ENCODE data around the gene SHROOM2. TPM values are rescaled to one million over a fixed set of nuclear protein-coding genes. Genes with fewer than 3 reads are reported as not detected.

SHROOM2 gene
- total RNA-seq, 1 experiment from 2014 or later = 14.2 TPM

GRCh38 chrX:9788911-9789310 is 2.7 kb downstream of the SHROOM2 start:
- H3K9me3 ChIP-seq = no peaks in the 10 kb centered on the region
- CTCF ChIA-PET = no interaction called here
- no peaks in the 10 kb centered on the region; the same call in 1 of the 2 replicates for H3K36me3 ChIP-seq (ENCODE audit: control insufficient read depth, insufficient read depth, low read length)
- no peaks in the 10 kb centered on the region for H3K27me3 ChIP-seq (replicated peaks; ENCODE audit: control insufficient read depth, insufficient read depth, low read length)
- TF ChIP-seq, protein P1, sequence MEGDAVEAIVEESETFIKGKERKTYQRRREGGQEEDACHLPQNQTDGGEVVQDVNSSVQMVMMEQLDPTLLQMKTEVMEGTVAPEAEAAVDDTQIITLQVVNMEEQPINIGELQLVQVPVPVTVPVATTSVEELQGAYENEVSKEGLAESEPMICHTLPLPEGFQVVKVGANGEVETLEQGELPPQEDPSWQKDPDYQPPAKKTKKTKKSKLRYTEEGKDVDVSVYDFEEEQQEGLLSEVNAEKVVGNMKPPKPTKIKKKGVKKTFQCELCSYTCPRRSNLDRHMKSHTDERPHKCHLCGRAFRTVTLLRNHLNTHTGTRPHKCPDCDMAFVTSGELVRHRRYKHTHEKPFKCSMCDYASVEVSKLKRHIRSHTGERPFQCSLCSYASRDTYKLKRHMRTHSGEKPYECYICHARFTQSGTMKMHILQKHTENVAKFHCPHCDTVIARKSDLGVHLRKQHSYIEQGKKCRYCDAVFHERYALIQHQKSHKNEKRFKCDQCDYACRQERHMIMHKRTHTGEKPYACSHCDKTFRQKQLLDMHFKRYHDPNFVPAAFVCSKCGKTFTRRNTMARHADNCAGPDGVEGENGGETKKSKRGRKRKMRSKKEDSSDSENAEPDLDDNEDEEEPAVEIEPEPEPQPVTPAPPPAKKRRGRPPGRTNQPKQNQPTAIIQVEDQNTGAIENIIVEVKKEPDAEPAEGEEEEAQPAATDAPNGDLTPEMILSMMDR (IDR thresholded peaks at IDR 0.05; ENCODE audit: insufficient read depth in 1 of 2, low read depth in 1 of 2, low read length in 1 of 2, severe bottlenecking in 1 of 2, unreplicated experiment in 1 of 2) = no peak
- Mint-ChIP-seq H3K27ac (ENCODE audit: unreplicated experiment) (no peak overlapping the region), H3K4me3 (ENCODE audit: unreplicated experiment) (peak overlapping the region; percentile 81), H3K4me1 (ENCODE audit: low read depth, unreplicated experiment) (peaks cover 9% of the 10 kb centered on the region), H3K36me3 (ENCODE audit: insufficient read depth, unreplicated experiment) (no peaks in the 10 kb centered on the region), H3K27me3 (ENCODE audit: insufficient read depth, unreplicated experiment) (no peaks in the 10 kb centered on the region), H3K9me3 (ENCODE audit: unreplicated experiment) (no peaks in the 10 kb centered on the region)
- intact Hi-C loops (cut with micrococcal nuclease; ENCODE audit: unreplicated experiment) = loop anchor here (1.0 kb wide), 2 partner anchors 56 to 75 kb away; no protein-coding TSS in a partner anchor
- peak; percentile 53 to 62 for DNase-seq
- BruUV-seq (replicated peaks) = no TSS peak
- H3K4me1 ChIP-seq = peaks cover 14% of the 10 kb centered on the region
- H3K4me3 ChIP-seq (ENCODE audit: low read depth, low read length) = no peak overlapping the region
- POLR2A ChIA-PET = no interaction called here

GRCh38 chrX:9789555-9789954 is 3.3 kb downstream of the SHROOM2 start:
- Mint-ChIP-seq H3K4me1 (ENCODE audit: low read depth, unreplicated experiment) (peaks cover 13% of the 10 kb centered on the region), H3K27ac (ENCODE audit: unreplicated experiment) (no peak overlapping the region), H3K27me3 (ENCODE audit: insufficient read depth, unreplicated experiment) (no peaks in the 10 kb centered on the region), H3K36me3 (ENCODE audit: insufficient read depth, unreplicated experiment) (peaks cover 4% of the 10 kb centered on the region), H3K4me3 (ENCODE audit: unreplicated experiment) (peak overlapping the region; percentile 81), H3K9me3 (ENCODE audit: unreplicated experiment) (no peaks in the 10 kb centered on the region)
- DNase-seq = no peak
- H3K27me3 ChIP-seq (replicated peaks; ENCODE audit: control insufficient read depth, insufficient read depth, low read length) = no peaks in the 10 kb centered on the region
- no TSS peak for BruUV-seq (replicated peaks)
- CTCF ChIA-PET = no interaction called here
- TF ChIP-seq, protein P1 (IDR thresholded peaks at IDR 0.05; ENCODE audit: insufficient read depth in 1 of 2, low read depth in 1 of 2, low read length in 1 of 2, severe bottlenecking in 1 of 2, unreplicated experiment in 1 of 2) = no peak
- peaks cover 14% of the 10 kb centered on the region for H3K4me1 ChIP-seq
- POLR2A ChIA-PET = no interaction called here
- H3K4me3 ChIP-seq (ENCODE audit: low read depth, low read length) = no peak overlapping the region
- intact Hi-C loops (cut with micrococcal nuclease; ENCODE audit: unreplicated experiment) = loop anchor here (1.0 kb wide), 2 partner anchors 56 to 75 kb away; no protein-coding TSS in a partner anchor
- no peaks in the 10 kb centered on the region for H3K9me3 ChIP-seq
- H3K36me3 ChIP-seq (ENCODE audit: control insufficient read depth, insufficient read depth, low read length) = no peaks in the 10 kb centered on the region; the same call in 1 of the 2 replicates

DNA sequence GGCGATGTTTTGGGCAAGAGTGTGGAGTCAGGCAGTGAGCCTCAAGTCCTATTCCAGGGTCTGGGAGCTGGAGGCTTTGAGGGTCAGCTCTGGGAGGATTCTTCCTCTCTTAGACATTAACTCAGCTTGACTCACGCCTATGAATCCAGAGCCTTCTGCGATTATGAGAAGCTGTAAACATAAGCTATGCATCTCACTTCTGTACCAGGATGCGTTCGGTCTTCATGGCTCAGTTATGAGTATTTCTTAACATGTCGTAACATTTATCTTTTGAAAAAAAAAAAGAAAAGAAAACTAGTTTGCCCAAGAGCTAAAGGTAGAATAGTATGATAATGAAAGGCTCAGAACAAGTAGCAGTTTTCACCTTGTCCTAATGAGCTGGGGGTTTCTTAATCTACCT is 4.6 kb downstream of the SHROOM2 start:
- BruUV-seq (replicated peaks) = no TSS peak
- no peak overlapping the region for H3K27ac Mint-ChIP-seq (ENCODE audit: unreplicated experiment)
- Histone ChIP-seq H3K4me3 (ENCODE audit: low read depth, low read length) (no peak overlapping the region), H3K4me1 (peaks cover 14% of the 10 kb centered on the region), H3K9me3 (no peaks in the 10 kb centered on the region), H3K27me3 (replicated peaks; ENCODE audit: control insufficient read depth, insufficient read depth, low read length) (no peaks in the 10 kb centered on the region), H3K36me3 (ENCODE audit: control insufficient read depth, insufficient read depth, low read length) (no peaks in the 10 kb centered on the region)
- no peak overlapping the region for H3K4me3 Mint-ChIP-seq (ENCODE audit: unreplicated experiment)
- no peaks in the 10 kb centered on the region for H3K9me3 Mint-ChIP-seq (ENCODE audit: unreplicated experiment)
- no peaks in the 10 kb centered on the region for H3K27me3 Mint-ChIP-seq (ENCODE audit: insufficient read depth, unreplicated experiment)
- ChIA-PET CTCF (no interaction called here), POLR2A (no interaction called here)
- H3K36me3 Mint-ChIP-seq (ENCODE audit: insufficient read depth, unreplicated experiment) = peaks cover 8% of the 10 kb centered on the region
- peaks cover 25% of the 10 kb centered on the region for H3K4me1 Mint-ChIP-seq (ENCODE audit: low read depth, unreplicated experiment)
- intact Hi-C loops (cut with micrococcal nuclease; ENCODE audit: unreplicated experiment) = no loop called here
- DNase-seq = no peak
- TF ChIP-seq, protein P1 (IDR thresholded peaks at IDR 0.05; ENCODE audit: insufficient read depth in 1 of 2, low read depth in 1 of 2, low read length in 1 of 2, severe bottlenecking in 1 of 2, unreplicated experiment in 1 of 2) = no peak
